Neural progenitor cell (in vitro differentiated cells): ENCODE results near the gene APAF1. TPM values are rescaled to one million over a fixed set of nuclear protein-coding genes. Genes with fewer than 3 reads are reported as not detected.

Experiments used
- DNase-seq: peaks from one replicate; pipeline ENCODE4 v3.0.0-alpha.2; 2016; ENCODE audit warnings: low spot score
- H2AFZ ChIP-seq: fragments of 200-600 bp; sonication (generic); replicated peaks from 2 replicates; pipeline ENCODE4 v1.6.1; 2016; ENCODE audit warnings: antibody characterized with exemption
- H3F3A ChIP-seq: fragments of 200-600 bp; sonication (generic); 2 replicates; pipeline ENCODE4 v1.6.1; 2016; ENCODE audit warnings: antibody characterized with exemption, low read depth
- H3K27ac ChIP-seq: fragments of 200-600 bp; sonication (generic); 2 replicates; pipeline ENCODE4 v1.5.1; 2016; ENCODE audit warnings: mild to moderate bottlenecking
- H3K27me3 ChIP-seq: fragments of 200-600 bp; sonication (generic); 2 replicates; pipeline ENCODE4 v1.6.1; 2016; ENCODE audit warnings: mild to moderate bottlenecking, moderate library complexity
- H3K36me3 ChIP-seq: fragments of 200-600 bp; sonication (generic); 2 replicates; pipeline ENCODE4 v1.5.1; 2016
- H3K4me1 ChIP-seq: fragments of 200-600 bp; sonication (generic); 2 replicates; pipeline ENCODE4 v1.6.1; 2016; ENCODE audit warnings: mixed run types
- H3K4me2 ChIP-seq: fragments of 200-600 bp; sonication (generic); 2 replicates; pipeline ENCODE4 v1.6.1; 2016
- H3K4me3 ChIP-seq: fragments of 200-600 bp; sonication (generic); 2 replicates; pipeline ENCODE4 v1.5.1; 2016
- H3K79me2 ChIP-seq: fragments of 200-600 bp; sonication (generic); 2 replicates; pipeline ENCODE4 v1.6.1; 2016; ENCODE audit warnings: low read depth
- H3K9ac ChIP-seq: fragments of 200-600 bp; sonication (generic); 2 replicates; pipeline ENCODE4 v1.6.1; 2016
- H3K9me3 ChIP-seq: fragments of 200-600 bp; sonication (generic); 2 replicates; pipeline ENCODE4 v1.5.1; 2016; ENCODE audit warnings: low read depth
- H4K20me1 ChIP-seq: fragments of 200-600 bp; sonication (generic); 2 replicates; pipeline ENCODE4 v1.6.1; 2016; ENCODE audit warnings: low read depth
- H3K27ac Mint-ChIP-seq: 3 replicates; pipeline ENCODE4 v1.8.0; 2021; ENCODE audit warnings: mixed read lengths
- H3K27me3 Mint-ChIP-seq: 2 replicates; pipeline ENCODE4 v1.8.0; 2022; ENCODE audit warnings: low read depth, mild to moderate bottlenecking, inconsistent platforms, moderate library complexity, mixed read lengths; ENCODE audit not compliant: insufficient read depth
- H3K36me3 Mint-ChIP-seq: 3 replicates; pipeline ENCODE4 v1.8.0; 2021; ENCODE audit warnings: mixed read lengths
- H3K4me1 Mint-ChIP-seq: 3 replicates; pipeline ENCODE4 v1.8.0; 2021; ENCODE audit warnings: mixed read lengths
- H3K4me3 Mint-ChIP-seq: 3 replicates; pipeline ENCODE4 v1.8.0; 2021; ENCODE audit warnings: mild to moderate bottlenecking, moderate library complexity, mixed read lengths
- H3K9me3 Mint-ChIP-seq: 3 replicates; pipeline ENCODE4 v1.8.0; 2020; ENCODE audit warnings: mixed read lengths
- EZH2 ChIP-seq: fragments of 200-600 bp; sonication (generic); IDR thresholded peaks from 2 replicates; pipeline ENCODE4 v1.6.1; 2017; ENCODE audit warnings: antibody characterized with exemption, mild to moderate bottlenecking, moderate library complexity
- EZH2phosphoT487 ChIP-seq: fragments of 200-600 bp; sonication (generic); IDR thresholded peaks from 2 replicates; pipeline ENCODE4 v1.6.1; 2017; ENCODE audit warnings: antibody characterized with exemption
- total RNA-seq: library from RNA; depleted of rRNA; stranded (reverse); fragments of >200 nt; gene quantifications from 2 replicates; pipeline ENCODE4 v1.2.3, GENCODE V29; 2015; ENCODE audit warnings: low replicate concordance
- TF ChIP-seq, protein P1 (sequence below): fragments of 200-600 bp; sonication (generic); IDR thresholded peaks from 2 replicates; pipeline ENCODE4 v1.5.1; 2017; ENCODE audit warnings: antibody characterized with exemption, mild to moderate bottlenecking

Gene APAF1
- total RNA-seq, 1 donor from 2014 or later, result 69.1 TPM

DNA sequence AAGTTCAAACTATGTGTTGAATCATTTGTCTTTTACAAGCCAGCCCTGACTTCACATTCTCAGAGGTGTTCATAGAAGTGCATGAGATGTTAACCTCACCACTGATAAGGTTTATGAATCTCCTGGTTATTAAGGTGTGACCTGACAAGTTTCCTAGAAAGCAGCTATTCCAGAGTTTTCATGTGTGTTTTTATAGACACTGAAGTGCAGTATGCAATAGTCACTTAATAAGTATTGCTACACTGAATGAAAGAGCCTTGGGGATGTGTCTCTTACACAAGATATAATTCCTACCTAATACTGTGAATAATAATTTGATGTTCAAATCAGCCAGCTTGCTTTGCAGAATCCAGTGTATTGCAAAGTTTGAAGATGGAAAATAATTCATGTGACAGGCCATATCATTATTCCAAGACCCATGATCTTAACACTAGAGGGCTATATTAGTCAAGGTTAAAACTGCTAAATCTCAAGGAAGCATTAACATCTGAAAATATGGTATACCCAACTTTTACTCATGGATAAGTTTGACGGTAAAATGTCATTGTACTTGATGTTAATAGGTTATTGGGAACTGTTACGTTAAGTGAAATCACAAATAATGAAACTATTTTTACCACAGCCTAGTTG lies 38.6 kb upstream of the APAF1 start:
- H3K36me3 ChIP-seq, result peaks cover 5% of the 10 kb centered on the region
- no peak overlapping the region for H2AFZ ChIP-seq
- no peaks in the 10 kb centered on the region for H3K79me2 ChIP-seq
- TF ChIP-seq EZH2phosphoT487 (no peak), EZH2 (no peak)
- TF ChIP-seq, protein P1, sequence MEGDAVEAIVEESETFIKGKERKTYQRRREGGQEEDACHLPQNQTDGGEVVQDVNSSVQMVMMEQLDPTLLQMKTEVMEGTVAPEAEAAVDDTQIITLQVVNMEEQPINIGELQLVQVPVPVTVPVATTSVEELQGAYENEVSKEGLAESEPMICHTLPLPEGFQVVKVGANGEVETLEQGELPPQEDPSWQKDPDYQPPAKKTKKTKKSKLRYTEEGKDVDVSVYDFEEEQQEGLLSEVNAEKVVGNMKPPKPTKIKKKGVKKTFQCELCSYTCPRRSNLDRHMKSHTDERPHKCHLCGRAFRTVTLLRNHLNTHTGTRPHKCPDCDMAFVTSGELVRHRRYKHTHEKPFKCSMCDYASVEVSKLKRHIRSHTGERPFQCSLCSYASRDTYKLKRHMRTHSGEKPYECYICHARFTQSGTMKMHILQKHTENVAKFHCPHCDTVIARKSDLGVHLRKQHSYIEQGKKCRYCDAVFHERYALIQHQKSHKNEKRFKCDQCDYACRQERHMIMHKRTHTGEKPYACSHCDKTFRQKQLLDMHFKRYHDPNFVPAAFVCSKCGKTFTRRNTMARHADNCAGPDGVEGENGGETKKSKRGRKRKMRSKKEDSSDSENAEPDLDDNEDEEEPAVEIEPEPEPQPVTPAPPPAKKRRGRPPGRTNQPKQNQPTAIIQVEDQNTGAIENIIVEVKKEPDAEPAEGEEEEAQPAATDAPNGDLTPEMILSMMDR, result no peak
- no peaks in the 10 kb centered on the region for H3K9me3 Mint-ChIP-seq
- no peak overlapping the region for H3K4me3 Mint-ChIP-seq
- no peaks in the 10 kb centered on the region for H3K4me1 Mint-ChIP-seq
- H3K36me3 Mint-ChIP-seq, result peaks cover 16% of the 10 kb centered on the region
- H3K9me3 ChIP-seq, result no peaks in the 10 kb centered on the region
- no peaks in the 10 kb centered on the region for H4K20me1 ChIP-seq
- H3K27ac ChIP-seq, result no peak overlapping the region
- peaks cover 6% of the 10 kb centered on the region for H3K27me3 Mint-ChIP-seq
- no peak overlapping the region for H3K4me3 ChIP-seq
- H3K4me2 ChIP-seq, result no peak overlapping the region
- no peaks in the 10 kb centered on the region for H3K4me1 ChIP-seq
- no peak for DNase-seq
- H3K9ac ChIP-seq, result no peak overlapping the region
- H3F3A ChIP-seq, result peaks cover 33% of the 10 kb centered on the region
- no peak overlapping the region for H3K27ac Mint-ChIP-seq
- H3K27me3 ChIP-seq, result no peaks in the 10 kb centered on the region

DNA sequence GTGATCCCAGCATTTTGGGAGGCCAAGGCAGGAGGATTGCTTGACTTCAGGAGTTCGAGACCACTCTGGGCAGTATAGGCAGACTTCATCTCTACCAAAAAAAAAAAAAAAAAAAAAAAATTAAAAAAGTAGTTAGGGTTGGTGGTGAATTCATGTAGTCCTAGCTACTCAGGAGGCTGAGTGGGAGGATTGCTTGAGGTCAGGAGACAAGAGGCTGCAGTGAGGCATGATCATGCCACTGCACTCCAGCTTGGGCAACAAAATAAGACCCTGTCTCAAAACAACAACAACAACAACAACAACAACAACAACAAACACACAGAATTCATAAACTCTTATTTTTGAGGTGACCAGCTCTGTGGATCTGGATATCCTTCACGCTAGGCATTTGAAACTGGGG lies 34.5 kb upstream of the APAF1 start:
- no peaks in the 10 kb centered on the region for H3K27me3 ChIP-seq
- H3K79me2 ChIP-seq, result no peaks in the 10 kb centered on the region
- H3K4me1 Mint-ChIP-seq, result no peaks in the 10 kb centered on the region
- H3K4me3 Mint-ChIP-seq, result no peak overlapping the region
- H3K27ac Mint-ChIP-seq, result no peak overlapping the region
- no peak overlapping the region for H3K4me2 ChIP-seq
- peaks cover 6% of the 10 kb centered on the region for H3K27me3 Mint-ChIP-seq
- no peak overlapping the region for H3K4me3 ChIP-seq
- peaks cover 6% of the 10 kb centered on the region for H3K36me3 Mint-ChIP-seq
- H3K36me3 ChIP-seq, result no peaks in the 10 kb centered on the region
- peaks cover 3% of the 10 kb centered on the region for H3F3A ChIP-seq
- DNase-seq, result no peak
- no peaks in the 10 kb centered on the region for H3K9me3 Mint-ChIP-seq
- no peaks in the 10 kb centered on the region for H4K20me1 ChIP-seq
- TF ChIP-seq, protein P1, result no peak
- TF ChIP-seq EZH2phosphoT487 (no peak), EZH2 (no peak)
- H3K27ac ChIP-seq, result no peak overlapping the region
- no peaks in the 10 kb centered on the region for H3K9me3 ChIP-seq
- no peak overlapping the region for H2AFZ ChIP-seq
- no peaks in the 10 kb centered on the region for H3K4me1 ChIP-seq
- H3K9ac ChIP-seq, result no peak overlapping the region

DNA sequence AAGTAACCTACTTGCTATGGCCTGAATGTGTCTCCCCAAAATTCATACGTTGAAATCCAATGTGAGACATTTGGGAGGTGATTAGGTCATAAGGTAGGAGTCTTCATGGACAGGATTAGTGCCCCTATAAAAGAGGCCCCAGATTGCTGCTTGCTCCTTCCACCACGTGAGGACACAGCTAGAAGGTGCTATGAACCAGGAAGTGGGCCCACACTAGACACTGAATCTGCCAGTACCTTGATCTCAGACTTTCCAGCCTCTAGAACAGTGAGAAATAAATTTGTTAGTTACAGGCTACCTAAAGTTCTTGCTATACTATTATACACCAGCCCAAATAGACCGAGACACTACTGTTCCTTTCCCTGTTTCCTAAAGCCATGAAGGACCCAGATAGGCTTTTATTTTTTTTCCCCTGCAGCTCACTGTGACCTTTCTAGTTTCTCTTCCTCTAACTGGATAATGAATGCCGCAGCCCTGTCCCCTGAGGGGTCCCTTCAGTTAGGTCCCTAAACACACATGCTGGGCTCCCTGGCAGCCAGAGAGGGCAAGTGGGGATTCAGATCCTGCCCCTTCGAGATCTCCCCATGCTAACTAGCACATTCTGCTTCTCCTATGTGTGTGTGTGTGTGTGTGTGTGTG lies 32.3 kb upstream of the APAF1 start:
- no peak overlapping the region for H3K27ac ChIP-seq
- no peak overlapping the region for H2AFZ ChIP-seq
- no peaks in the 10 kb centered on the region for H3K9me3 ChIP-seq
- no peaks in the 10 kb centered on the region for H3K36me3 ChIP-seq
- no peak overlapping the region for H3K4me3 ChIP-seq
- H3K79me2 ChIP-seq, result no peaks in the 10 kb centered on the region
- Mint-ChIP-seq H3K4me3 (no peak overlapping the region), H3K36me3 (peaks cover 7% of the 10 kb centered on the region), H3K9me3 (no peaks in the 10 kb centered on the region), H3K4me1 (no peaks in the 10 kb centered on the region), H3K27ac (no peak overlapping the region), H3K27me3 (peaks cover 2% of the 10 kb centered on the region)
- no peak overlapping the region for H3K9ac ChIP-seq
- no peak for DNase-seq
- no peaks in the 10 kb centered on the region for H3K4me1 ChIP-seq
- no peaks in the 10 kb centered on the region for H4K20me1 ChIP-seq
- no peaks in the 10 kb centered on the region for H3K27me3 ChIP-seq
- TF ChIP-seq EZH2 (no peak), EZH2phosphoT487 (no peak)
- TF ChIP-seq, protein P1, result no peak
- no peak overlapping the region for H3K4me2 ChIP-seq
- peaks cover 3% of the 10 kb centered on the region for H3F3A ChIP-seq
